Pancreas (tissue), 10 donors: Measurements from ENCODE around the gene SLC6A11. TPM values are rescaled to one million over a fixed set of nuclear protein-coding genes. Genes with fewer than 3 reads are reported as not detected.

Source experiments
- ATAC-seq, 4 donors: fragments of 200-7000 bp; cut with Tn5 transposase; one replicate each; pipeline versions ENCODE4 v1.8.0 to v1.9.1; 2020; ENCODE audit warnings: mild to moderate bottlenecking in 4 of 4, moderate library complexity in 4 of 4
- DNase-seq, 6 donors: peaks; one replicate each; pipeline ENCODE4 v3.0.0-alpha.2; 2020
- FAIRE-seq: peaks from 2 replicates; lab custom pipeline; 2012; peaks lifted over from hg19 to GRCh38; lab: Jason Lieb, UNC
- H3K27ac ChIP-seq, 4 donors: fragments of 200-600 bp; sonication (generic); 1 replicate in 3 of 4; 2 replicates in 1 of 4; pipeline versions ENCODE4 v1.5.0 to v1.8.0; 2020
- H3K27me3 ChIP-seq, 4 donors: fragments of 200-600 bp; one replicate each; pipeline ENCODE4 v1.8.0; 2021
- H3K36me3 ChIP-seq, 3 donors: fragments of 200-600 bp; sonication (generic) in 1 of 3; one replicate each; pipeline versions ENCODE4 v1.5.0 to v1.8.0; 2020 to 2021
- H3K4me1 ChIP-seq, 3 donors: fragments of 200-600 bp; one replicate each; pipeline ENCODE4 v1.8.0; 2021
- H3K4me3 ChIP-seq, 4 donors: fragments of 200-600 bp; sonication (generic) in 2 of 4; one replicate each; pipeline versions ENCODE4 v1.5.0 to v1.8.0; 2020 to 2021
- H3K9me3 ChIP-seq, 4 donors: fragments of 200-600 bp; one replicate each; pipeline ENCODE4 v1.8.0; 2021
- WGBS, 2 donors: extraction: QIAGEN DNeasy Blood & Tissue Kit; methylation state at CpG; one replicate each; pipeline ENCODE4 v1.1.7; 2013; 5-methylcytosine and 5-hydroxymethylcytosine counted together
- intact Hi-C, 3 donors: fragments of 100-400 bp; cut with DNase I; formaldehyde crosslinking; loops; one replicate each; pipeline versions ENCODE4 v1.11.1 to v1.14.2; 2022
- polyA plus RNA-seq, 2 donors: library from polyadenylated mRNA; stranded (reverse); fragments of 200-250 nt; gene quantifications; one replicate each; pipeline ENCODE4 v1.2.3, GENCODE V29; 2013
- total RNA-seq, 6 donors: library from RNA; stranded (reverse); fragmentation: NEBNext Ultra II Directional in 4 of 6; extraction: Animal tissue kit (Norgen Biotek cat#: 25700) in 4 of 6; gene quantifications; one replicate each; pipeline versions ENCODE4 v1.2.1 to v1.2.4, GENCODE V29; 2021 to 2023
- TF ChIP-seq, protein P1 (sequence below), 4 donors: fragments of 200-600 bp; sonication (generic) in 3 of 4; IDR thresholded peaks; one replicate each; pipeline versions ENCODE4 v1.5.0 to v1.8.0; 2021; ENCODE audit warnings: antibody characterized with exemption in 4 of 4
- donor health status: healthy with polysubstance abuse.
- donor health status: DM: no; HTN: no; CAD: no; lungs with moderate emphysema.
- donor health status: DM: no; HTN: no; CAD: no.
- donor health status: control.
- donor health status: control.
- donor health status: Bipolar disorder and iron deficiency.
- donor health status: DM: yes; HTN: yes; CAD: no.
- donor health status: DM: no; HTN: no; CAD: no.
- donor health status: DM: no; HTN: no; CAD: no.
- donor health status: DM: yes; HTN: yes; CAD: no.

SLC6A11 gene
- total and polyA plus RNA-seq, 8 donors, result 0.04 to 0.17 (median 0.06) TPM

DNA sequence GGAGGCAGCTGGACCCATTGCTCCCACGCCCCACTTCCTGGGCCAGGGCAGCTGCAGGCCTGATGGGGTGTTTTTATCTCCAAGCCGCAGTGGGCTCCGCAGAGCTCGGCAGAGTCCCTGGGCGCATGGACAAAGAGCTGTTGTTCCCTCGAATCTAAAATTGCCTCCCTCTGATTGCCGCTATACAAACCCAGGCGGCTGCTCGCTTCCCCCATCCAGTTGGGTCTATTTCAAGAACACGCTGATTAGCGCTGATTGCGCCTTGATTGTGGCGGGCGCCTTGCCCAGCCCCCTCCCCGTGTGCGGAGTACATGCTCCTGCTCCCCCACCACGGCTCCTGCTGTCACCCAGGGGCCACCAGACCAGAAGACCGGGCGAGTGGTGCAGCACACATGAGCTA lies 133.2 kb downstream of the SLC6A11 start:
- H3K27me3 ChIP-seq, result no peaks in the 10 kb centered on the region
- H3K27ac ChIP-seq, result no peak overlapping the region
- WGBS, 2 donors, result 43 to 52% methylated on average over 19 of the region's 19 CpGs
- DNase-seq (no peak), ATAC-seq (no peak), FAIRE-seq (no peak)
- no peaks in the 10 kb centered on the region for H3K4me1 ChIP-seq
- TF ChIP-seq, protein P1, sequence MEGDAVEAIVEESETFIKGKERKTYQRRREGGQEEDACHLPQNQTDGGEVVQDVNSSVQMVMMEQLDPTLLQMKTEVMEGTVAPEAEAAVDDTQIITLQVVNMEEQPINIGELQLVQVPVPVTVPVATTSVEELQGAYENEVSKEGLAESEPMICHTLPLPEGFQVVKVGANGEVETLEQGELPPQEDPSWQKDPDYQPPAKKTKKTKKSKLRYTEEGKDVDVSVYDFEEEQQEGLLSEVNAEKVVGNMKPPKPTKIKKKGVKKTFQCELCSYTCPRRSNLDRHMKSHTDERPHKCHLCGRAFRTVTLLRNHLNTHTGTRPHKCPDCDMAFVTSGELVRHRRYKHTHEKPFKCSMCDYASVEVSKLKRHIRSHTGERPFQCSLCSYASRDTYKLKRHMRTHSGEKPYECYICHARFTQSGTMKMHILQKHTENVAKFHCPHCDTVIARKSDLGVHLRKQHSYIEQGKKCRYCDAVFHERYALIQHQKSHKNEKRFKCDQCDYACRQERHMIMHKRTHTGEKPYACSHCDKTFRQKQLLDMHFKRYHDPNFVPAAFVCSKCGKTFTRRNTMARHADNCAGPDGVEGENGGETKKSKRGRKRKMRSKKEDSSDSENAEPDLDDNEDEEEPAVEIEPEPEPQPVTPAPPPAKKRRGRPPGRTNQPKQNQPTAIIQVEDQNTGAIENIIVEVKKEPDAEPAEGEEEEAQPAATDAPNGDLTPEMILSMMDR (IDR thresholded peaks at IDR 0.05), result no peak
- H3K4me3 ChIP-seq, result no peak overlapping the region
- no peaks in the 10 kb centered on the region for H3K9me3 ChIP-seq
- intact Hi-C loops, result loop anchor here in 2 of 3 donors (5.0 kb wide), 1 partner anchor 108 kb away; no protein-coding TSS in a partner anchor
- H3K36me3 ChIP-seq, result no peaks in the 10 kb centered on the region

DNA sequence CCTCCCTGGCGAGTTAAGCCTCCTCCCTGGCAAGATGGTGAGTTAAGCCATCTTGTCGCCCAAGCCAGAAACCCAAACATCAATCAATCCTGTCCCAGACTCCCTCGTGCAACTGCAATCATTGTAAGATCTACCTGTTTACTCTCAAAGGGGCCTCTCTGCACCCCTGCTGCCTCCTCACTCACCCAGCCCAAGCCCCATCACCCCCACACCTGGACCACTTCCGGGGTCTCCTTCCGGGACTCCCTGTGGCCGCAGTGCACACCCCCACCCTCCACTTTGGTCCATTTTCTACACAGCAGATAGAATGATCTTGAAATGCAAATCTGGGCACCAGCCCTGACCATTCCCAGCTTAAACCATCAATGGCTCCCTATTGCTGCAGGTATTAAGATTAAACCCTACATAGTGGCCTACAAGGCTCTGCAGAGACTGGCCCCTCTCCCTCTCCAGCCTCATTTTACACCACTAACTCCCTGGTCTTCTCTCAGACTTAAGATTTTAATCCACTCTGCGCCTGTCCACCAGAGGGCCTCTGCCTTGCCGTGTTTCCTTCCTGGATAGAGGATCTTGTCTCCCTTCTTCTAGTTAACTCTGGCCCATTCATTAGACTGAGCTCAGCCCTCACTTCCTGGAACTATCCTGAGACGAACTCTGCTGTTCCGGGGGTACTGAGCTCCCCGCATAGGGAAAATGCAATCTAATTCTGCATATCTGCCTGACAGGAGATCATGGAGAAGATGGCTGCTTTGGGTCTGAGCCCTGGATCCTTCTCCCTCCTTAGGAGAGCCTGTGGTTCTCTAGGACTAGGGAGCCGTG lies 134.7 kb downstream of the SLC6A11 start:
- 36 to 44% methylated on average over 12 of the region's 12 CpGs for WGBS, 2 donors
- no peak for FAIRE-seq
- Histone ChIP-seq H3K27ac (no peak overlapping the region), H3K4me3 (no peak overlapping the region), H3K9me3 (no peaks in the 10 kb centered on the region), H3K36me3 (no peaks in the 10 kb centered on the region), H3K4me1 (no peaks in the 10 kb centered on the region), H3K27me3 (no peaks in the 10 kb centered on the region)
- TF ChIP-seq, protein P1 (IDR thresholded peaks at IDR 0.05), result peak in 3 of 4 donors; percentile 7 to 19 (median 11)
- ATAC-seq, result peak in 3 of 4 donors; percentile 39 to 57 (median 50)
- intact Hi-C loops, result no loop called here
- peak in 1 of 6 donors; percentile 15 for DNase-seq

DNA sequence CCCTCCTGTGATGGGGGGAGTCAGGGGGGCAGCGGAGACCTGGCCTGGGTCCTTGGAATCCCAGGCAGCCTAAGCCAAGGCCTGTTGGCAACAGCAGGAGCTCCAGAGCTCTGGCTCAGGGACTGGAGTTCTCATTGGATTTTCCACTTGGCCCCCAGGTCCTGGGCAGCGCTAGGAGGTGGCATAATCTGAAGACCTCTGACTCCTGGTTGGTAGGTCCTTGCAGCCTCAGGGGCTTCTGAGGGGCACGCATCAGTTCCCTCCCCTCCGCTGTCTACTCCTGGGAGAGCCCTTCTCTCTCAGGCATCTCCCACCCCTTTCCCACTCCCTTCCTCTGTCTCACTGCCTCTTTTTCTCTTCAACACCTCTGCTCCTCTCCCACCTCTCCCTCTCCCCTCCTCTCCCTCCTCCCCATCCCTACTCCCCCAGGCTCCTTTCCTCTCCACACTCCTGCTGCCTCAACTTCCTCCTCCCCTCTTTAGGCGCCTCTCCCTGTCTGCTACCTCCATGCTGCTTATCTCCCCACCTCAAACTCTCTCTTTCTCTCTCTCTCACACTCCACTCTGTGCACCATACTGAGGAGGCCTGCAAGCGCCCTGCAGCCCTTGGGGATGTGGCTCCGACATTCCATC lies 135.4 kb downstream of the SLC6A11 start:
- FAIRE-seq (no peak), ATAC-seq (no peak), DNase-seq (no peak)
- Histone ChIP-seq H3K36me3 (no peaks in the 10 kb centered on the region), H3K4me1 (no peaks in the 10 kb centered on the region), H3K4me3 (no peak overlapping the region), H3K27me3 (no peaks in the 10 kb centered on the region), H3K27ac (no peak overlapping the region), H3K9me3 (no peaks in the 10 kb centered on the region)
- intact Hi-C loops, result no loop called here
- 51 to 56% methylated on average over 6 to 7 of the region's 7 CpGs for WGBS, 2 donors
- TF ChIP-seq, protein P1 (IDR thresholded peaks at IDR 0.05), result no peak

DNA sequence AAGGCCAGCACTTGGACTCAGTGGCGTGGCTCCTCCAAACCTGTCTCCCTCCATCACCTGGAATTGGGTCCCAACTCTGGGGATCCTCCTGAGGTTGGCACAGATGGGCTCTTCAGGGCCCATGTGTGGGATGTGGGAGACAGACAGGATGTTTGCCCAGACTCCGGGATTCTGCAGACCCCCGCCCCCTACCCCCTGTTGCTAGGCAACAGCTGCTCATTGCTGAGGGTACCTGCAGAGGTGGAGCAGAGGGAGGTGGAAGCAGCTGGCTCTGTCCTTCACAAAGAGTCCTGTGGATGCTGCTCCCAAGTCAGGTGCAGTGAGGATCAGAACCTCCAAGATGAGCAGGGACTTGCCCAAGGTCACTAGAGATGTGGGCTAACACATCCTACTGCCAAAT lies 136.5 kb downstream of the SLC6A11 start:
- H3K4me1 ChIP-seq, result no peaks in the 10 kb centered on the region
- DNase-seq, result no peak
- intact Hi-C loops, result no loop called here
- 40 to 43% methylated on average over 3 of the region's 3 CpGs for WGBS, 2 donors
- no peak overlapping the region for H3K4me3 ChIP-seq
- no peaks in the 10 kb centered on the region for H3K27me3 ChIP-seq
- H3K9me3 ChIP-seq, result no peaks in the 10 kb centered on the region
- TF ChIP-seq, protein P1 (IDR thresholded peaks at IDR 0.05), result no peak
- no peak overlapping the region for H3K27ac ChIP-seq
- ATAC-seq, result no peak
- H3K36me3 ChIP-seq, result no peaks in the 10 kb centered on the region
- no peak for FAIRE-seq
